BE2C (cell line): ENCODE data around the gene ZNF19.
"Not testable (repeated sequence)": the region's sequence is repeated elsewhere in the genome, so short reads cannot be mapped to it uniquely, and the experiment has no call there.

Experiments
- DNase-seq: peaks from one replicate; pipeline ENCODE4 v3.0.0-alpha.2; 2020
- H3K27me3 ChIP-seq: fragments of 250-450 bp; sonication (Bioruptor Pico); 2 replicates; pipeline ENCODE4 v1.5.1; 2020; ENCODE audit warnings: mild to moderate bottlenecking
- H3K36me3 ChIP-seq: fragments of 250-450 bp; sonication (Bioruptor Pico); 2 replicates; pipeline ENCODE4 v1.5.1; 2020; ENCODE audit warnings: mild to moderate bottlenecking
- H3K4me1 ChIP-seq: fragments of 250-450 bp; sonication (Bioruptor Pico); 2 replicates; pipeline ENCODE4 v1.5.1; 2020
- H3K4me3 ChIP-seq: 2 replicates; pipeline ENCODE4 v1.5.1; 2011; ENCODE audit warnings: low read depth, low read length
- H3K9me3 ChIP-seq: fragments of 250-450 bp; sonication (Bioruptor Pico); 2 replicates; pipeline ENCODE4 v1.5.1; 2020
- CTCF ChIP-seq: IDR thresholded peaks from 2 replicates; pipeline ENCODE4 v1.5.1; 2012; ENCODE audit warnings: mild to moderate bottlenecking, low read depth, low read length

Gene ZNF19

GRCh38 chr16:71507061-71507460 is 17.9 kb upstream of the ZNF19 start:
- H3K4me3 ChIP-seq: no peak overlapping the region
- no peak for DNase-seq
- H3K36me3 ChIP-seq: no peaks in the 10 kb centered on the region
- H3K27me3 ChIP-seq: peaks cover 4% of the 10 kb centered on the region
- no peaks in the 10 kb centered on the region for H3K4me1 ChIP-seq
- H3K9me3 ChIP-seq: no peaks in the 10 kb centered on the region
- no peak for TF ChIP-seq CTCF

- Histone ChIP-seq H3K4me1 (no peaks in the 10 kb centered on the region), H3K36me3 (no peaks in the 10 kb centered on the region), H3K27me3 (no peaks in the 10 kb centered on the region; the same call in 1 of the 2 replicates), H3K9me3 (no peaks in the 10 kb centered on the region), H3K4me3 (no peak overlapping the region)
- no peak for DNase-seq
- TF ChIP-seq CTCF: no peak
Observed at GRCh38 chr16:71504901-71505300, 15.8 kb upstream of the ZNF19 start.

GRCh38 chr16:71504051-71504450 is 14.9 kb upstream of the ZNF19 start:
- not testable (repeated sequence) for DNase-seq

GRCh38 chr16:71501547-71501946 is 12.4 kb upstream of the ZNF19 start:
- 0 out of 2 replicates have a peak, but pooled peaks cover 6% of the 10 kb centered on the region for H3K27me3 ChIP-seq
- no peaks in the 10 kb centered on the region for H3K4me1 ChIP-seq
- H3K36me3 ChIP-seq: no peaks in the 10 kb centered on the region
- H3K9me3 ChIP-seq: no peaks in the 10 kb centered on the region
- H3K4me3 ChIP-seq: no peak overlapping the region
- DNase-seq: no peak
- no peak for TF ChIP-seq CTCF

More at GRCh38 chr16:71504051-71504450, 14.9 kb upstream of the ZNF19 start:
- not testable (repeated sequence) for H3K4me1 ChIP-seq, H3K36me3 ChIP-seq, H3K27me3 ChIP-seq, H3K4me3 ChIP-seq, H3K9me3 ChIP-seq

- H3K36me3 ChIP-seq: no peaks in the 10 kb centered on the region
- DNase-seq: no peak
- no peak overlapping the region for H3K4me3 ChIP-seq
- TF ChIP-seq CTCF: no peak
- no peaks in the 10 kb centered on the region for H3K9me3 ChIP-seq
- no peaks in the 10 kb centered on the region for H3K4me1 ChIP-seq
- H3K27me3 ChIP-seq: 0 out of 2 replicates have a peak, but pooled peaks cover 7% of the 10 kb centered on the region
Observed at GRCh38 chr16:71500964-71501363, 11.8 kb upstream of the ZNF19 start.

- H3K4me1 ChIP-seq: no peaks in the 10 kb centered on the region
- H3K36me3 ChIP-seq: no peaks in the 10 kb centered on the region
- H3K9me3 ChIP-seq: no peaks in the 10 kb centered on the region
- 0 out of 2 replicates have a peak, but pooled peaks cover 7% of the 10 kb centered on the region for H3K27me3 ChIP-seq
- DNase-seq: peak; percentile 44
- peak; percentile 75 for TF ChIP-seq CTCF
- H3K4me3 ChIP-seq: no peak overlapping the region
Observed at GRCh38 chr16:71499775-71500364, 10.7 kb upstream of the ZNF19 start.
